Measurements from ENCODE around the gene RALA. TPM values are rescaled to one million over a fixed set of nuclear protein-coding genes. Genes with fewer than 3 reads are reported as not detected.
A peak's percentile ranks its signal among the peaks of the same experiment; 100 is the strongest.
"Not testable (repeated sequence)": the region's sequence is repeated elsewhere in the genome, so short reads cannot be mapped to it uniquely, and the experiment has no call there.

The RALA gene
- total and polyA plus RNA-seq, 5 donors: 20.9 to 23.9 (median 21.9) TPM

- intact Hi-C loops (cut with DNase I): no loop called here
- no peaks in the 10 kb centered on the region for H3K9me3 ChIP-seq (ENCODE audit: control insufficient read depth, low read length)
- no peak overlapping the region for H3K4me3 ChIP-seq (ENCODE audit: low read length)
- H3K4me1 ChIP-seq (ENCODE audit: control insufficient read depth, insufficient read depth, low read length): peaks cover 7% of the 10 kb centered on the region
- no peaks in the 10 kb centered on the region for H3K27me3 ChIP-seq (ENCODE audit: control insufficient read depth, insufficient read depth)
- no peak overlapping the region for H3K27ac ChIP-seq (ENCODE audit: low read length)
- ATAC-seq (no peak), DNase-seq (no peak)
- WGBS: 98% methylated on average over 2 of the region's 2 CpGs
Measured at GRCh38 chr7:39670052-39670451, 46.7 kb downstream of the RALA start.

GRCh38 chr7:39670934-39671333 lies 47.6 kb downstream of the RALA start:
- 0% methylated on average over 1 of the region's 1 CpG for WGBS
- intact Hi-C loops (cut with DNase I): no loop called here
- no peaks in the 10 kb centered on the region for H3K9me3 ChIP-seq (ENCODE audit: control insufficient read depth, low read length)
- DNase-seq: no peak
- H3K4me3 ChIP-seq (ENCODE audit: low read length): no peak overlapping the region
- no peaks in the 10 kb centered on the region for H3K27me3 ChIP-seq (ENCODE audit: control insufficient read depth, insufficient read depth)
- no peak overlapping the region for H3K27ac ChIP-seq (ENCODE audit: low read length)
- peaks cover 7% of the 10 kb centered on the region for H3K4me1 ChIP-seq (ENCODE audit: control insufficient read depth, insufficient read depth, low read length)
- ATAC-seq: no peak

GRCh38 chr7:39672176-39672575 lies 48.8 kb downstream of the RALA start:
- Histone ChIP-seq H3K4me1 (ENCODE audit: control insufficient read depth, insufficient read depth, low read length) (peaks cover 9% of the 10 kb centered on the region), H3K9me3 (ENCODE audit: control insufficient read depth, low read length) (no peaks in the 10 kb centered on the region), H3K4me3 (ENCODE audit: low read length) (no peak overlapping the region), H3K27ac (ENCODE audit: low read length) (no peak overlapping the region), H3K27me3 (ENCODE audit: control insufficient read depth, insufficient read depth) (no peaks in the 10 kb centered on the region)
- DNase-seq: no peak
- intact Hi-C loops (cut with DNase I): no loop called here
- no peak for ATAC-seq

- intact Hi-C loops (cut with DNase I): no loop called here
- DNase-seq (no peak), ATAC-seq (no peak)
- Histone ChIP-seq H3K4me3 (ENCODE audit: low read length) (no peak overlapping the region), H3K27me3 (ENCODE audit: control insufficient read depth, insufficient read depth) (no peaks in the 10 kb centered on the region), H3K27ac (ENCODE audit: low read length) (no peak overlapping the region), H3K9me3 (ENCODE audit: control insufficient read depth, low read length) (no peaks in the 10 kb centered on the region), H3K4me1 (ENCODE audit: control insufficient read depth, insufficient read depth, low read length) (peaks cover 6% of the 10 kb centered on the region)
- WGBS: 96% methylated on average over 3 of the region's 3 CpGs
Measured at GRCh38 chr7:39673868-39674267, 50.5 kb downstream of the RALA start.

- H3K4me1 ChIP-seq (ENCODE audit: control insufficient read depth, insufficient read depth, low read length): peaks cover 6% of the 10 kb centered on the region
- 63% methylated on average over 1 of the region's 1 CpG for WGBS
- H3K9me3 ChIP-seq (ENCODE audit: control insufficient read depth, low read length): no peaks in the 10 kb centered on the region
- ATAC-seq (peak in 1 of 2 donors; percentile 38), DNase-seq (no peak)
- H3K4me3 ChIP-seq (ENCODE audit: low read length): no peak overlapping the region
- no peak overlapping the region for H3K27ac ChIP-seq (ENCODE audit: low read length)
- H3K27me3 ChIP-seq (ENCODE audit: control insufficient read depth, insufficient read depth): no peaks in the 10 kb centered on the region
- intact Hi-C loops (cut with DNase I): no loop called here
Measured at GRCh38 chr7:39674406-39674805, 51.0 kb downstream of the RALA start.

GRCh38 chr7:39676346-39676745 lies 53.0 kb downstream of the RALA start:
- intact Hi-C loops (cut with DNase I): no loop called here
- Histone ChIP-seq H3K27ac (ENCODE audit: low read length) (no peak overlapping the region), H3K27me3 (ENCODE audit: control insufficient read depth, insufficient read depth) (no peaks in the 10 kb centered on the region), H3K9me3 (ENCODE audit: control insufficient read depth, low read length) (no peaks in the 10 kb centered on the region), H3K4me1 (ENCODE audit: control insufficient read depth, insufficient read depth, low read length) (peaks cover 6% of the 10 kb centered on the region), H3K4me3 (ENCODE audit: low read length) (no peak overlapping the region)
- WGBS: 58% methylated on average over 2 of the region's 2 CpGs
- ATAC-seq: no peak
- no peak for DNase-seq

- no peak overlapping the region for H3K27ac ChIP-seq (ENCODE audit: low read length)
- no peak for DNase-seq
- no peak for ATAC-seq
- no peaks in the 10 kb centered on the region for H3K27me3 ChIP-seq (ENCODE audit: control insufficient read depth, insufficient read depth)
- H3K9me3 ChIP-seq (ENCODE audit: control insufficient read depth, low read length): no peaks in the 10 kb centered on the region
- no peak overlapping the region for H3K4me3 ChIP-seq (ENCODE audit: low read length)
- intact Hi-C loops (cut with DNase I): no loop called here
- peaks cover 14% of the 10 kb centered on the region for H3K4me1 ChIP-seq (ENCODE audit: control insufficient read depth, insufficient read depth, low read length)
- 59% methylated on average over 6 of the region's 6 CpGs for WGBS
Measured at GRCh38 chr7:39678930-39679709, 55.7 kb downstream of the RALA start.

GRCh38 chr7:39679874-39680273 lies 56.5 kb downstream of the RALA start:
- 90% methylated on average over 9 of the region's 9 CpGs for WGBS
- H3K4me3 ChIP-seq (ENCODE audit: low read length); DNase-seq; H3K27me3 ChIP-seq (ENCODE audit: control insufficient read depth, insufficient read depth); H3K9me3 ChIP-seq (ENCODE audit: control insufficient read depth, low read length); H3K27ac ChIP-seq (ENCODE audit: low read length); intact Hi-C loops (cut with DNase I); ATAC-seq: not testable (repeated sequence)
- peaks cover 13% of the 10 kb centered on the region for H3K4me1 ChIP-seq (ENCODE audit: control insufficient read depth, insufficient read depth, low read length)

GRCh38 chr7:39681887-39682441 lies 58.6 kb downstream of the RALA start:
- intact Hi-C loops (cut with DNase I): no loop called here

GRCh38 chr7:39683216-39683845 lies 60.0 kb downstream of the RALA start:
- WGBS: 48% methylated on average over 2 of the region's 2 CpGs
- H3K27ac ChIP-seq (ENCODE audit: low read length): no peak overlapping the region
- no peaks in the 10 kb centered on the region for H3K9me3 ChIP-seq (ENCODE audit: control insufficient read depth, low read length)
- intact Hi-C loops (cut with DNase I): no loop called here
- DNase-seq (no peak), ATAC-seq (peak; percentile 38 to 43)
- H3K4me1 ChIP-seq (ENCODE audit: control insufficient read depth, insufficient read depth, low read length): peaks cover 13% of the 10 kb centered on the region
- H3K27me3 ChIP-seq (ENCODE audit: control insufficient read depth, insufficient read depth): no peaks in the 10 kb centered on the region
- no peak overlapping the region for H3K4me3 ChIP-seq (ENCODE audit: low read length)

More at GRCh38 chr7:39681887-39682441, 58.6 kb downstream of the RALA start:
- WGBS: 62% methylated on average over 3 of the region's 3 CpGs
- ATAC-seq: no peak
- Histone ChIP-seq H3K27ac (ENCODE audit: low read length) (no peak overlapping the region), H3K4me3 (ENCODE audit: low read length) (no peak overlapping the region), H3K9me3 (ENCODE audit: control insufficient read depth, low read length) (no peaks in the 10 kb centered on the region), H3K27me3 (ENCODE audit: control insufficient read depth, insufficient read depth) (no peaks in the 10 kb centered on the region), H3K4me1 (ENCODE audit: control insufficient read depth, insufficient read depth, low read length) (peaks cover 13% of the 10 kb centered on the region)
- no peak for DNase-seq

- 90% methylated on average over 3 of the region's 3 CpGs for WGBS
- DNase-seq: no peak
- H3K4me3 ChIP-seq (ENCODE audit: low read length): no peak overlapping the region
- no peaks in the 10 kb centered on the region for H3K27me3 ChIP-seq (ENCODE audit: control insufficient read depth, insufficient read depth)
- no peak for ATAC-seq
- H3K27ac ChIP-seq (ENCODE audit: low read length): no peak overlapping the region
- H3K4me1 ChIP-seq (ENCODE audit: control insufficient read depth, insufficient read depth, low read length): peaks cover 11% of the 10 kb centered on the region
- H3K9me3 ChIP-seq (ENCODE audit: control insufficient read depth, low read length): no peaks in the 10 kb centered on the region
- intact Hi-C loops (cut with DNase I): no loop called here
Measured at GRCh38 chr7:39686261-39686924, 63.0 kb downstream of the RALA start.
